Measurements from ENCODE around the gene CSF3R. TPM values are rescaled to one million over a fixed set of nuclear protein-coding genes. Genes with fewer than 3 reads are reported as not detected.

CSF3R gene
- total RNA-seq, 1 experiment from 2014 or later: not detected

DNA sequence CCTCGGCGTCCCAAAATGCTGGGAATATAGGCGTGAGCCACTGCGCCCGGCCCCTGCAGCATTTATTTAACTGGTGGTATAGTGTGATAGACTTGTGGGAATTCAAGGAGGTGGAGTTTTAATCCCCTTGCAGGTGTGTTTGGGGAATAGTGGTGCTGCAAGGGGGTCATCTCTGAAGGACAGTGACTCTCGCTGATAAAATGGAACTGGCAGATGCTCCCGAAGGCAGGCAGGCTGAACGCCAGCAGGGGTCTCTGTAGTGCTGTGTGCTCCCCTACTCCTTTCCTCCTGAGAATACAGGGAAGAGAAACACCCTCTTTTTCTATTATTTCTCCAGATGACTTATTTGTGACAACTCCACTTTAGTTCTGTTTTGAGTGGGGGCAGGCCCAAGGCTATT lies 36.4 kb downstream of the CSF3R start:
- no peak overlapping the region for H3K56ac ChIP-seq (ENCODE audit: insufficient read length, low read depth, low read length)
- H3K9me3 ChIP-seq (ENCODE audit: control insufficient read depth, low read depth, low read length): no peaks in the 10 kb centered on the region
- H3K27me3 Mint-ChIP-seq (ENCODE audit: low read depth): peaks cover 1% of the 10 kb centered on the region; the same call in 1 of the 2 replicates
- peaks cover 9% of the 10 kb centered on the region for H3K23me2 ChIP-seq (ENCODE audit: insufficient read length, low read depth, low read length, poor library complexity, severe bottlenecking)
- no peak overlapping the region for H2BK120ac ChIP-seq (ENCODE audit: low read depth, low read length, poor library complexity, severe bottlenecking)
- H3K27me3 ChIP-seq (ENCODE audit: insufficient read depth, low read length): no peaks in the 10 kb centered on the region
- no peak overlapping the region for H3K4me2 ChIP-seq (ENCODE audit: insufficient read depth, insufficient read length, low read length)
- H3K4me1 ChIP-seq (ENCODE audit: insufficient read depth, low read length): no peaks in the 10 kb centered on the region
- H2BK5ac ChIP-seq (ENCODE audit: insufficient read length, low read length): no peak overlapping the region
- no peak overlapping the region for H4K5ac ChIP-seq (ENCODE audit: insufficient read length, low read depth, low read length)
- peak; percentile 72 for TF ChIP-seq CTCF (conservative IDR thresholded peaks at IDR 0.05)
- no peak overlapping the region for H2BK15ac ChIP-seq (ENCODE audit: low read depth, low read length)
- H3K9me3 Mint-ChIP-seq: no peaks in the 10 kb centered on the region
- H3K23ac ChIP-seq (ENCODE audit: insufficient read length, low read depth, low read length): no peak overlapping the region
- WGBS (ENCODE audit: extremely low coverage, insufficient read length, low lambda C conversion rate): no CpG with 5 or more reads among the region's 8 CpGs
- peak; percentile 81 for DNase-seq
- H3K36me3 Mint-ChIP-seq (ENCODE audit: insufficient read depth in 1 of 3, low read depth in 3 of 3): no peaks in the 10 kb centered on the region
- H3K27ac Mint-ChIP-seq: peak overlapping the region; percentile 33 to 77 (median 36); a peak in 2 of 7 replicates
- H3K4me3 Mint-ChIP-seq: peak overlapping the region in 1 of 2 experiments; percentile 4; a peak in 1 of 5 replicates
- no peaks in the 10 kb centered on the region for H3K79me1 ChIP-seq (ENCODE audit: insufficient read depth, low read depth, low read length, poor library complexity, severe bottlenecking)
- no peak overlapping the region for H3K14ac ChIP-seq (ENCODE audit: insufficient read depth, low read length)
- H2AK5ac ChIP-seq (ENCODE audit: insufficient read length, low read length): no peak overlapping the region
- H3K79me2 ChIP-seq (ENCODE audit: insufficient read depth, low read length): no peaks in the 10 kb centered on the region
- H4K8ac ChIP-seq (replicated peaks; ENCODE audit: insufficient read length, low read depth, low read length): no peak overlapping the region
- H3K9ac ChIP-seq (ENCODE audit: extremely low read depth, insufficient read length, low read length): no peak overlapping the region
- H4K20me1 ChIP-seq (ENCODE audit: control insufficient read depth, insufficient read depth, insufficient read length): no peaks in the 10 kb centered on the region
- no peak overlapping the region for H2BK12ac ChIP-seq (ENCODE audit: insufficient read length, low read depth, low read length)
- H2BK20ac ChIP-seq (ENCODE audit: low read depth, low read length, poor library complexity, severe bottlenecking): no peak overlapping the region
- H3K27ac ChIP-seq (ENCODE audit: insufficient read length, low read depth, low read length): no peak overlapping the region
- peaks cover 10 to 15% of the 10 kb centered on the region in 2 experiments for H3K4me1 Mint-ChIP-seq
- H4K91ac ChIP-seq (ENCODE audit: insufficient read length, low read depth, low read length): no peak overlapping the region
- H3K18ac ChIP-seq (ENCODE audit: insufficient read length, low read depth, low read length): no peak overlapping the region
- H2AFZ ChIP-seq (ENCODE audit: low read length): no peak overlapping the region
- H3T11ph ChIP-seq (ENCODE audit: low read length): no peak overlapping the region
- H3K4ac ChIP-seq (ENCODE audit: low read depth, low read length): no peak overlapping the region

Measured in H9 (cell line).